ENCODE results near the gene CUL9.

The CUL9 gene

GRCh38 chr6:43248101-43248500, 66.1 kb downstream of the CUL9 start:
- Histone ChIP-seq H3K27ac (ENCODE audit: low read length) (no peak overlapping the region), H3K27me3 (replicated peaks; ENCODE audit: insufficient read depth, low read length) (no peaks in the 10 kb centered on the region), H4K20me1 (ENCODE audit: insufficient read depth, low read length) (no peaks in the 10 kb centered on the region), H3K9ac (ENCODE audit: low read length) (no peak overlapping the region), H3F3A (ENCODE audit: insufficient read depth, low read length) (peaks cover 3% of the 10 kb centered on the region; the same call in 1 of the 2 replicates), H3K4me2 (ENCODE audit: low read depth, low read length) (peak overlapping the region; percentile 77), H3K4me3 (ENCODE audit: low read length) (0 out of 2 replicates have a peak overlapping the region, but pooled peaks have one; percentile 86), H2AFZ (ENCODE audit: low read length) (peak overlapping the region; percentile 99), H3K9me3 (replicated peaks; ENCODE audit: insufficient read depth, low read length) (no peaks in the 10 kb centered on the region), H3K4me1 (ENCODE audit: low read length) (no peaks in the 10 kb centered on the region), H3K9me2 (replicated peaks; ENCODE audit: insufficient read depth, low read length) (no peaks in the 10 kb centered on the region), H3K36me3 (replicated peaks; ENCODE audit: insufficient read depth, low read length) (no peaks in the 10 kb centered on the region), H3K79me2 (ENCODE audit: low read length) (no peaks in the 10 kb centered on the region)
- TF ChIP-seq EZH2phosphoT487 (IDR thresholded peaks at IDR 0.05; ENCODE audit: low read length) (no peak), CTCF (IDR thresholded peaks at IDR 0.05; ENCODE audit: low read length) (no peak), EZH2 (optimal IDR thresholded peaks at IDR 0.05; ENCODE audit: low read depth, low read length) (no peak)
- DNase-seq, result no peak

- TF ChIP-seq CTCF (IDR thresholded peaks at IDR 0.05; ENCODE audit: low read length) (no peak), EZH2phosphoT487 (IDR thresholded peaks at IDR 0.05; ENCODE audit: low read length) (no peak), EZH2 (optimal IDR thresholded peaks at IDR 0.05; ENCODE audit: low read depth, low read length) (no peak)
Observed at GRCh38 chr6:43248791-43249190, 66.8 kb downstream of the CUL9 start.

GRCh38 chr6:43250992-43251373, 69.0 kb downstream of the CUL9 start:
- H4K20me1 ChIP-seq (ENCODE audit: insufficient read depth, low read length), result no peaks in the 10 kb centered on the region
- H3K9me3 ChIP-seq (replicated peaks; ENCODE audit: insufficient read depth, low read length), result no peaks in the 10 kb centered on the region
- H3F3A ChIP-seq (ENCODE audit: insufficient read depth, low read length), result peaks cover 3% of the 10 kb centered on the region; the same call in 1 of the 2 replicates
- H3K36me3 ChIP-seq (replicated peaks; ENCODE audit: insufficient read depth, low read length), result no peaks in the 10 kb centered on the region
- no peak for DNase-seq
- H3K27me3 ChIP-seq (replicated peaks; ENCODE audit: insufficient read depth, low read length), result no peaks in the 10 kb centered on the region
- H3K4me1 ChIP-seq (ENCODE audit: low read length), result no peaks in the 10 kb centered on the region
- H3K4me2 ChIP-seq (ENCODE audit: low read depth, low read length), result peak overlapping the region; percentile 24; the same call in 1 of the 2 replicates
- H3K9ac ChIP-seq (ENCODE audit: low read length), result no peak overlapping the region
- H3K4me3 ChIP-seq (ENCODE audit: low read length), result no peak overlapping the region
- no peaks in the 10 kb centered on the region for H3K79me2 ChIP-seq (ENCODE audit: low read length)
- no peak overlapping the region for H3K27ac ChIP-seq (ENCODE audit: low read length)
- no peak overlapping the region; the same call in 1 of the 2 replicates for H2AFZ ChIP-seq (ENCODE audit: low read length)
- no peaks in the 10 kb centered on the region for H3K9me2 ChIP-seq (replicated peaks; ENCODE audit: insufficient read depth, low read length)
- no peak for TF ChIP-seq EZH2phosphoT487 (IDR thresholded peaks at IDR 0.05; ENCODE audit: low read length)
- no peak for TF ChIP-seq CTCF (IDR thresholded peaks at IDR 0.05; ENCODE audit: low read length)
- no peak for TF ChIP-seq EZH2 (optimal IDR thresholded peaks at IDR 0.05; ENCODE audit: low read depth, low read length)

More at GRCh38 chr6:43248791-43249190, 66.8 kb downstream of the CUL9 start:
- Histone ChIP-seq H3K36me3 (replicated peaks; ENCODE audit: insufficient read depth, low read length) (no peaks in the 10 kb centered on the region), H3K4me3 (ENCODE audit: low read length) (no peak overlapping the region), H3K27me3 (replicated peaks; ENCODE audit: insufficient read depth, low read length) (no peaks in the 10 kb centered on the region), H3K9me2 (replicated peaks; ENCODE audit: insufficient read depth, low read length) (no peaks in the 10 kb centered on the region), H3K4me1 (ENCODE audit: low read length) (no peaks in the 10 kb centered on the region), H3K9me3 (replicated peaks; ENCODE audit: insufficient read depth, low read length) (no peaks in the 10 kb centered on the region), H3K9ac (ENCODE audit: low read length) (no peak overlapping the region), H3K79me2 (ENCODE audit: low read length) (no peaks in the 10 kb centered on the region), H4K20me1 (ENCODE audit: insufficient read depth, low read length) (no peaks in the 10 kb centered on the region), H3F3A (ENCODE audit: insufficient read depth, low read length) (peaks cover 3% of the 10 kb centered on the region; the same call in 1 of the 2 replicates), H3K4me2 (ENCODE audit: low read depth, low read length) (no peak overlapping the region), H2AFZ (ENCODE audit: low read length) (no peak overlapping the region), H3K27ac (ENCODE audit: low read length) (no peak overlapping the region)
- DNase-seq, result no peak
